A549 treated with Hydrocortisone at 1 μM for 4 hours (cell line): ENCODE measurements around the gene EGF. TPM values are rescaled to one million over a fixed set of nuclear protein-coding genes. Genes with fewer than 3 reads are reported as not detected.

Experiments used
- total RNA-seq: library from RNA; stranded (reverse); fragments of 200-300 nt; extraction: Qiagen RNA extraction; gene quantifications from 5 replicates; pipeline ENCODE4 v1.2.3, GENCODE V29; 2022

EGF gene
- total RNA-seq = 0.23 to 0.59 TPM (median 0.35 TPM) in 5 replicates

GRCh38 chr4:109912706-109913595, at the start of gene EGF:
Gene EGF, plus strand, starts transcription at chr4:109912883. Its CDS starts 453 bp downstream, at chr4:109913336.

Other genes starting within 250 kb of the EGF start
- gene CASP6, start 209.4 kb upstream of the EGF start, total RNA-seq = 14.4 to 18.4 TPM (median 16.1 TPM) in 5 replicates
- gene PLA2G12A, start 182.8 kb upstream of the EGF start, total RNA-seq = 3.6 to 13.0 TPM (median 10.2 TPM) in 5 replicates
- 0.37 to 0.76 TPM (median 0.60 TPM) in 5 replicates for gene CFI, start 110.9 kb upstream of the EGF start, total RNA-seq
- 41.2 to 45.9 TPM (median 43.5 TPM) in 5 replicates for gene GAR1, start 97.1 kb upstream of the EGF start, total RNA-seq
- gene RRH, start 84.9 kb upstream of the EGF start, total RNA-seq = 0.10 to 0.16 TPM (median 0.14 TPM) in 3 of 5 replicates, not detected in the others
- gene LRIT3, start 64.8 kb upstream of the EGF start, total RNA-seq = 0.03 to 0.09 TPM (median 0.03 TPM) in 5 replicates